GM18907 (cell line): Measurements from ENCODE around the gene PTPRN2.
"Not testable (repeated sequence)": the region's sequence is repeated elsewhere in the genome, so short reads cannot be mapped to it uniquely, and the experiment has no call there.

Experiments used
- ATAC-seq: cut with Tn5 transposase; IDR thresholded peaks from one replicate; pipeline ENCODE4 v1.9.1; 2021; ENCODE audit warnings: mild to moderate bottlenecking, moderate library complexity; ENCODE audit not compliant: unreplicated experiment

The PTPRN2 gene

DNA sequence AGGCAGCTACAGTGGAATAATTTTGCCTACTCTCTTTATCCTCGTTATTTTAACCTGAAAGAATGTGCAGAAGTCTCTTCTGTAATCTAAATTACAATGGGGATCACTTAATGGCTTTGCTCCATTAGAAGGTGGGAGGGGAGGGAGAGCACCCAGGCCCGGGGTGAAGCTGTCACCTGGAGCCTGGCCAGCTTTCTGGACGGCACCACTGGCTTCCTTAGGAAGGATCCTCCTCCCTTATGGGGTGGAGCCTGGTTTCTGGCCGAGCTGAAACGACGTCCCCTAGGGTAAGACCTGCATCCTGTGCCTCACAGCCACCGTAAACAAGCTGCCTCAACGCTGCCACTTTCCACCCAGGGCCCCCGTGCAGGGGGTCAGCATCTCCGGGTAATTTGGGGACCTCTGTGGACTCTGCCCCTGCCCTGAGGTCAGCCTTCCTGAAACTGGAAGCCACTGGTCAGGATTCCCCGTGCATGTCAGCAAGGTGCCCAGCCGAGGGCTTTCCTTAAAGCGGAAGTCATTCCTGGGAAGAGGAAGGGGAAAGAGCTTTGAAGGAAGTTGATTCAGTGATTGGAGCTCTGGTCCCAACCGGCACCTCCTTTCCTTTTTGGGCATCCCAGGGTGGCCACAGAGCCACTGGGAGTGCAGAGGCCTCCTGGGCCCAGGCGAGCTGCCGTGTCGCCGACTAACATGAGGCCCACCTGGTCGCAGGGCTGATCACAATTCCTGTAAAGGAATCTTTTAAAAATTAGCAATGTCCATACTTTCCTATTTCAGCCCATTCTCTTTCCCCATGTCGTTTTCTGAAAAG lies 681.8 kb downstream of the PTPRN2 start:
- ATAC-seq = no peak

DNA sequence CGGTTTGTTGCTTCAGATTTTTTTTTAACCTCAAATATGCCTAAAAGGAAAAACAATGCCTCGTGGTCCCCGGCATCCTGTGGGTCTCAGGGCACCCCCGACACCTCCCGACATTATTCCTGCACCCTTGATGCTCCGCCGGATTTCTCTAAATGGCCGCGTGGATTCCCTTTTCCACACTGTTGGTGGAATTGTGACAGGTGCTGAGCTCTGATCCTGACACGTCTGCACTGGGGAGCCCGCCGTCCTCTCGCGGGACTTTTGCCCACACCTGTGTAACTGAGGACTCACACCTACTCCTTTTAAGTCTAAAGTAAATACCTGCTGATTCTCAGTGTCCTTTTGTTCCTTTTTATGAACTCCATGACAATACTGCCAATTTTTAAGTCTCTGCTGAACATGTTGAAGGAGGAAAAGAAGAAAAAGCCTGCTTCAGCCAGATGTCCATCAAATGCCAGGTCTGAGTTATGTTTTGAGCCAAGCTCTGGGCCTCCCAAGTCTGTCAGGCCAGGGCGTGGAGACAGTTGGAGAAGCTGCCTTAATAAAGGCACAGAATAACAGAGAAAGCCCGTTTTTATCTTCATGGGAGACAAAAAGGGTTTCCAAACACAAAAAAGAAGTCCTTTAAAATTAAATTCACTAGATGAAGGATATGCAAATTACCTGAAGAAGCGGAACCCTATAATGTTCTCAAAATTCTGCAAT lies 682.6 kb downstream of the PTPRN2 start:
- ATAC-seq = no peak

DNA sequence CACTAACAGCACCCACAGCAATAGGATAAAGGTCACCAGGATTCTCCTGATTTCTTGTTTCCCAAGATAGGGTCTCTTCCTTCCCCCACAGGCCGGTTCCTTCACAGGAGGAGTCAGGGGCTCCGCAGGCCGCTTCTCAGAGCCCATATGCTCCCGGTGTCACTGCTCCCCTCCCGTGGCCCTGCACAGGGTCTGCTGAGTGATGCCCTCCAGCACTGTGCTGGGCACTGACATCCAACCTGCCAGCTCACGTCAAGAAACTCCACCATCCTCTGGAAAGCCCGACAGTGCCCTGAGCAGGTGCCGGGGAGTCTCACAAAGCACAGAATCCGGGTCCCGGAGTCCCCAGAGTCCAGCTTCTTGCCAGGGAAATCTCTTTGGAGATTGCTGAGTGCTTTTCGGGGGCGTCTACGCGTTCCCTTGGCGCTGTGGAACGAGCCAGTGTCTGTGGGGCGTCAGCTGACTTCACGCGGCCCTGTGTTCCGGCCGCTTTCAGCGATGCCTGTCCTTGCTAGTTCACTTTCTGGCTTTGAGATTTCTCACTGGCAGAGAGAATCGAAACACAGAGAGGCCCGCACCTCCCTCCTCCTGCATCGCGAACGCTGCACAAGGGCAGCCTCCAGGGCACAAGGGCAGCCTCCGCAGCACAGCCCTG lies 683.3 kb downstream of the PTPRN2 start:
- no peak for ATAC-seq

DNA sequence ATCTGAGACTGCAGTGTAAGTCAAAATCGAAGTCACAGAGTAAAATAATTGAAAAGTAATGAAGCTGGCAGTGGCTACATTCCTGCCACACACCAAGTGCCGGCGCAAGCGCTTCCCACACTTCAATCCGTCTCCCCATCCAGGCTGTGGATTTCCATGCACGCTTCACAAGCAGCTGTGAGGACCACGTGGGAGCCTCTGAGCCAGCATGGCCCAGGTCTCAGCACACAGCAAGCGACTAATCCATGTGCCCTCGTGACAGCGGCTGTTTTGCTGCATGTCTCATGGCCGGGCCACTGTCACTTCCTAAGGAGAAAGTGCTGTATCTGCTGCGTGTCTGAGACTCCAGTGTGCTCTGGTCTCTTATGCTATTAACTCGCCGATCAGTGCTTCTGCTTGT lies 683.9 kb downstream of the PTPRN2 start:
- ATAC-seq = no peak

DNA sequence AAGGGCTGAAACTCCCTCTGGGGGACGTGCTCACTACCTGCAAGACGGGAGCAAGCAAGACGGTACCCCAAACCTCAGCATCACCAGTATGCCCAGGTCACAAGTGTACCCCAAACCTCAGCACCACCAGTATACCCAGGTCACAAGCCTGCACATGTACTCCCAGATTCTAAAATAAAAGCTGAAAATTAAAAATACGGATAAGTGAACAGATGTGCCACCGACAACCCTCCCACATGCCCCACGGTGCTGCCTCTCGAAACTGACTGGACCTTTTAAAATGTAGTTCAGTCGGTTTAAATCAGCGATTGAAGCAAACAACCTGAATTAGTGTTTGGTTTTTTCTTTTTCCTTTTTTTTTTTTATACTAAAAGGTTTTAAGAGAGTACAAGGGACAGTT lies 684.3 kb downstream of the PTPRN2 start:
- no peak for ATAC-seq

DNA sequence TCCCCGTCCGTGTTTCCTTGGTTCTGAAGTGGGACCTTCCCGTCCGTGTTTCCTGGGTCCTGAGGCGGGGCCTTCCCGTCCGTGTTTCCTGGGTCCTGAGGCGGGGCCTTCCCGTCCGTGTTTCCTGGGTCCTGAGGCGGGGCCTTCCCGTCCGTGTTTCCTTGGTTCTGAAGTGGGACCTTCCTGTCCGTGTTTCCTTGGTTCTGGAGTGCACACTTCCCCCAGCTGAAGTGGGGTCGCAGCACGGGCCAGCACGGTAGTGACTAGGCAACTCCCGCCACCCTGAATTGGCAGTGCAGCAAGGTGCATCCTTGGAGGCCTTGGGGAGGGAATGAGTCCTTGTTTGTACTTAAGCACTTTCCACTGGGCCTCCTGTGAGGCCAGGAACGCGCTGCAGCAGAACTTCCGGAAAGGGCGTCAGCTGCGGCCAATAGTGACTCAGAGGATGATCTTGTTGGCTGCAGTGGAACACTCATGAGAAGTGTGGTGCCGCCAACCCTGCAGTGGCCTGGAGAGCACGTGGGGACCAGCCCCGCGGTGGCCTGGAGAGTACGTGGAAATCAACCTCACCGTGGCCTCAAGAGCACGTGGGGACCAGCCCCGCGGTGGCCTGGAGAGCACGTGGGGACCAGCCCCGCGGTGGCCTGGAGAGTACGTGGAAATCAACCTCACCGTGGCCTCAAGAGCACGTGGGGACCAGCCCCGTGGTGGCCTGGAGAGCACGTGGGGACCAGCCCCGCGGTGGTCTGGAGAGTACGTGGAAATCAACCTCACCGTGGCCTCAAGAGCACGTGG lies 685.6 kb downstream of the PTPRN2 start:
- ATAC-seq = not testable (repeated sequence)

DNA sequence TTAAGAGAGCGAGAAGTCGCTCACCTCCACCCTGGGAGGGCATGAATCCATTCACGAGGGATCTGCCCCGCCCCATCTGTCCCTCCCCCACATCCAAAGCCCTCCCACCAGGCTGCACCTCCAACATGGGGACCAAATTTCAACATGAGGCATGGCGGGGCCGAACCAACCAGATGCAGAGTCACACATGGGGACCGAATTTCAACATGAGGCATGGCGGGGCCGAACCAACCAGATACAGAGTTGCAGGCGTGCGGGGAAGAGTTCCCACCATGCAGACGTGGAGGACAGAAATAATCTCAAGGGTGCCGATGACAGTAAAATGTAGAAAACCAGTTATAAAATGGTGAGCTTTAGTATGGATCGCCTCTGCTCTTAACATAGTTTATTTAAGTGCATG lies 686.5 kb downstream of the PTPRN2 start:
- ATAC-seq = no peak

DNA sequence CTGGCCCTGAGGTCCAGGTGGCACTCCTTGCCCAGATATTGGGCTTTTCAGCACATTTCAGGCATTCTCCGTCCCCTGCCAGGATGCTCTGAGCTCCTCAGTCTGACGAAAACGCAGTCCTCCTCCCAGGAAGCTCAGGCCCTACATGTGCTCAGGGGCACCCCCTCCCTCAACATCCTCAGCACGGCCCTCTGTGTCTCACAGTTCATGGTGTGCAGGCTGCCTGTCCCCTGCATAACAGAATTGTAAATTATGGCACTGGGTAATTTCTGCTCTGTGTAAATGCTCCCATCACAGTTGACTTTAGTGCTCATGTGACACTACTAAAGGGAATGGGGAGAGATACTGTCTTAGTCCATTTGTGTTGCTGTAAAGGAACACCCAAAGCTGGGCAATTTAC lies 687.1 kb downstream of the PTPRN2 start:
- ATAC-seq = no peak

DNA sequence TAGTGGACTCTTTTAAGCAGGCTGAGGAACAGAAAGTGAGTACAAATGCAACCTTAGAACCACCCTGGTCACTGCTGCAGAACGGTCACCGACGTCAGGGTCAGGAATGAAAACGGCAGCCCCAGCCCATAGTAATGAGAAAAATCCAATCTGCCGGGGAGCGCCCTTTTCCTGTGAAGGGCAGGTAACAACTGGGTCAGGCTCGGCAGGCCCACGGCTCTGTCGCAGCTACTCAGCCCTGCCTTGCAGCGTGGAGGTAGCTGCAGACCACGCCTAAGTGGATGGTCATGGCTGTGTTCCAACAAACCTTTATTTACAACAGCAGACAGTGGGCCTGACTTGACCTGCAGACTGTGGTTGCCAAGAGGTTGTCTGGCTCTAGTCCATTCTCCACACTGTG lies 687.6 kb downstream of the PTPRN2 start:
- ATAC-seq = no peak

DNA sequence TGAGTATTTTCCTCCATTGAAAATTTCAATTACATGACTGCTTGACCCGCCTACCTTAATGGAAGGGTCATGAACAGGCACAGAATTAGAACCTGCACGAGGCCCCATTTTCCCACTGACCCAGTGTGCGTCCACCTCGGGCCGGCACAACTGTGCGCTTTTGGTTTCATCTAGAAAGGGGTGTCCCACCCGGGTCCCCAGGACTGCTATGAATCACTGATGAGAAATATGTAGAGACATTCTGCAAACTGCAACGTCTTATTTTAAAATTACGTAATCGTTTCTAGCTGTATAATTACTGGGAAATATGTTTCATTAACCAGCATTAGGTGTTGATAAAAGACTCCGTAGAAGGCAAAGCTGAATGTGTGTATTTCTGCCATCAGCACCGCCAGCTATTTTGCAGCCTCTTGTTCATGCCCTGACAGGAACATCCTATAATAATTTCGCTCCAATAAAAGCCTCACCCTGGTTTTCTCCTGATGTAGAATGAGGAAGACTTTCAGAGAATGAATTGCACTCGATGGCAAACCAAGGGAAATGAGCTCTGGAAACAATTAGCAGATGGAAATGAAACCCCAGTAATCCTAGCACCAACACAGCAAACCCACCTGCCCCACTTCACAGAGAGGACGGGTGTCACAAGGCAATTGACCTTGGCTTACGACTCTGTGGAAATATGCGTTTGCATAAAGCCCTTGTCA lies 688.7 kb downstream of the PTPRN2 start:
- ATAC-seq = no peak

DNA sequence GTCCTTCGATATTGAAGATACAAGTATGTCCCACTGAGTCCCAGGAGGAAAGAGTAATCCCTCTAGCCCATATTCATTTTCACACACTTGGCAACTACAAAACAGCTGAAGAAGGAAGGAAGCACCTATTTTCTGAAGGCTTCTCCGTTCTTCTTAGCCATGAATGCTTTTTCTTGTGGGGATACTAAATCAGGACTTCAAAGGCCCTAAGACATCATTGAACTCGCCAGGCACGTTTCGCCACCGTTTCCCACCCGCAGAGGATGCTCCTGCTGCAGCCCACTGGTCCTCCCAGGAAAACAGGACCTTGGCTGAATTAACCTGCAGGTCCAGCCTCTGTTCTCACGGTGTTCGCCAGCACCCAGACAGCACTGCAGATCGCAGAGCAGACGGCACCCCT lies 689.4 kb downstream of the PTPRN2 start:
- ATAC-seq = no peak

DNA sequence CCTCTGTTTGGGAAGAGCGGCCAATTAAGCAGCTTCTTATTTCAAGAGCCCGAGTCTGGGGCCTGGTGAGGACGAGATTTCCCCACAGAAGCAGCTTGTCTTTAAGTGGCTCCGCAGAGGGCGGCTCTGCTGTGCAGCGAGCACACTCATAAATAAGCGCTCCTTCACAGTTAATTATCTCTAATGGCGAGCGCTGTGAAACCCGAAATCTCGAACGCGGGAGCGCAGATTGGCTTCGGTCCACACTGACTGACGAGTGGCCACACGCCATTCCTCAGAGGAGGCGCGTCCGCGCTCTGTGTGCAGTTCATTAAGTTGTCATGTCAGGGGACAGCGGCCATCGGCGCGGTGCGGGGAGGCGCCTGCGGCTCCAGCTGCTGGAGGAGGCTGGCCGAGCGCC lies 689.9 kb downstream of the PTPRN2 start:
- no peak for ATAC-seq

DNA sequence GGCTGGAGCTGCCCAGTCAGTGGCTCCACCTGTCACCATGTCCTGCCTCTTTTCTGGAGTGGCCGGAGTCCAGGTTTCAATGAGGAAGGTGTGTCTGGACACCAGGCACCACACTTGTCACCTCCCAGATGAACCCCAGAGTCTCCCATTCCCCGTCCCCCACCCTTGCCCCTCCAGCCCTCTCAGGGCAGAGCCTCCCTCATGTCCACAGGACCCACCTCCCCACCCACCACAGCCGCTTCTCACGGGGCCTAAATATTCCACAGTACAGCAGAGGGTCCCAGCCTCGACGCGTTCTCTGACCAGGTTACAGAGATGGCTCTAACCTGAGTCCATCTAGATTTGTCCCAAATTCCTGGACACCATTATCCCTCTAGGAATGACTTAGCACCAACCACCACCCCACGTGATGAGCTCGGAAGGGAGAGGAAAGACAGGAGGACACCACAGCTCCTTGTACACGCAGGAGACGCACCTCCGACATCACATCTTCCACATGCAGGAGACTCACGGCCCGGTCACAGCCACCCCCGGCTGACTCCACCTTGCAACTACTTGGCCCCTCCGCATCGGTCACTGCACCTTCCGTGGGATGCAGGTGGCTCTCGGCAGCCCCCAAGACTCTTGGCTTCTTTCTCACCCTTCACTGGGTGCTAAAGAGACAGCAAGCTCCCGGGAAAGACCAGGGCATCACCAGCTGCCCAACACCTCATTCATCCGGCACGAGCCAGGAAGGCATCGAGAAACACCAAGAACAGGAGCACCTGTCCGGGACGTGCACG lies 690.7 kb downstream of the PTPRN2 start:
- no peak for ATAC-seq

DNA sequence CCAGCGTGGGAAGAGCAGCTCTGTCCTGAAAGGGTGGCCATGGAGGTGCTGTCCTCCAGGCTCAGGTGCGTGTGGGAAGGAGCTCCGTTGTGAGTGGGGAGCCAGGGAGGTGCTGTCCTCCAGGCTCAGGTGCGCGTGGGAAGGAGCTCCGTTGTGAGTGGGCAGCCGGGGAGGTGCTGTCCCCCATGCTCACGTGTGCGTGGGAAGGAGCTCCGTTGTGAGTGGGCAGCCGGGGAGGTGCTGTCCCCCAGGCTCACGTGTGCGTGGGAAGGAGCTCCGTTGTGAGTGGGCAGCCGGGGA lies 691.3 kb downstream of the PTPRN2 start:
- not testable (repeated sequence) for ATAC-seq

DNA sequence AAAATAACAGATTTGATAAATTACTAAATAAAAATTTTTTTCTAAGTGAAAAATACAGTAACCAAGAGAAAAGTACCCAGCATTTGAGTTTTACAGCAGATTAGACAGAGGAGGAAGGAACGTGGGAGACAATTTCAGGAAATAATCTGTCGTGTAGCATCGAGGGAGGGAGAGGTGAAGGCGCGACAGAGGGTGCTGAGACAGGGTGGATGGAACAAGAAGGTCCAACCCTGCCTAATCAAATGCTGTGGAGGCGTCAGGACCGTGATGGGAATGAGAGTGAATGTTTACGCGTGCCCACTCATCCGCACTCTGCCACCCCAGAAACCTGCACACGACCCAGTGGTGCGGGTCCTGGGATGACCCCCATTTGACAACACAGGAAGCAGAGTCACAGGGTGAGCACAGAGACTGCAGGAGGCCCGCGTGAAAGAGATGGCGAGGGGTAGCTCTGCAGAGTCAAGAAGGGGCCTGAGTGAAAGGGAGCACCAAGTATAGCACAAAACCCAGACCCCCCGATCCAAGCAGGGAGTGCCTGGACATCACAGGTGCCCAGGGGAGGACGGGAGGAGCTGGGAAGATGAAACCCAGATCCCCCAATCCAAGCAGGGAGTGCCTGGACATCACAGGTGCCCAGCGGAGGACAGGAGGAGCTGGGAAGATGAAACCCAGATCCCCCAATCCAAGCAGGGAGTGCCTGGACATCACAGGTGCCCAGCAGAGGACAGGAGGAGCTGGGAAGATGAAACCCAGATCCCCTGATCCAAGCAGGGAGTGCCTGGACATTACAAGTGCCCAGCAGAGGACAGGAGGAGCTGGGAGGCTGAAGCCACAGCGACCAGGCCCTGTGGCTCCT lies 691.9 kb downstream of the PTPRN2 start:
- no peak for ATAC-seq

DNA sequence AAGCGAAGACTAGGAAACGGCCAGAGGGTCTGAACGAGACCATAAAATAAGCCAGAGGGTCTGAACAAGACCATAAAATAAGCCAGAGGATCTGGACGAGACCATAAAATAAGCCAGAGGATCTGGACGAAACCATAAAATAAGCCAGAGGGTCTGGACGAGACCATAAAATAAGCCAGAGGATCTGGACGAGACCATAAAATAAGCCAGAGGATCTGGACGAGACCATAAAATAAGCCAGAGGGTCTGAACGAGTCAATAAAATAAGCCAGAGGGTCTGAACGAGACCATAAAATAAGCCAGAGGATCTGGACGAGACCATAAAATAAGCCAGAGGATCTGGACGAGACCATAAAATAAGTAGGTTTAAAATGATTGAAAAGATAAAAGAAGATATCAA lies 692.5 kb downstream of the PTPRN2 start:
- not testable (repeated sequence) for ATAC-seq

DNA sequence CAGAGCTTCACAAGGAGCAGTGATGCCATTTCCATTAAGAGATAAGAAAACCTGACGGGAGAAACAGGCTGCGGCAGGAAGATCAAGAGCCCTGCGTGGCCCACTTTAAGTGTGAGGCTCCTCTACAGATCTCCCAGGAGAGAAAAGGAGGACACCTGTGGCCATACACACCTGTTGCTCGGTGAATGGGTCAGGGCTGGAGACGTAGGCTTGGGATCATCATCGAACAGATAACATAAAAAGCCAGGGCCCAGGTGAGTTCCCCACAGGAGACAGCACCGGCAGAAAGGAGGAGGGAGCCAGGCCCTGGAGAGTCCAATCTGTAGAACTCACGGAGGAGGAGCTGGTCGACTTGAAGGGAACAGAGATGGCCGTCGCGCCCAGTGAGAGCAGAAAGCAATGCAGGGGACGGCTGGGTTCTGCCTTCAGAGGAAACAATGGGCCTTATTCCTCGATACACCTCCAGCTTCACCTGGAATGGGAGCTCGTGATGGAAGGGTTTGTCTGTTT lies 694.0 kb downstream of the PTPRN2 start:
- no peak for ATAC-seq

DNA sequence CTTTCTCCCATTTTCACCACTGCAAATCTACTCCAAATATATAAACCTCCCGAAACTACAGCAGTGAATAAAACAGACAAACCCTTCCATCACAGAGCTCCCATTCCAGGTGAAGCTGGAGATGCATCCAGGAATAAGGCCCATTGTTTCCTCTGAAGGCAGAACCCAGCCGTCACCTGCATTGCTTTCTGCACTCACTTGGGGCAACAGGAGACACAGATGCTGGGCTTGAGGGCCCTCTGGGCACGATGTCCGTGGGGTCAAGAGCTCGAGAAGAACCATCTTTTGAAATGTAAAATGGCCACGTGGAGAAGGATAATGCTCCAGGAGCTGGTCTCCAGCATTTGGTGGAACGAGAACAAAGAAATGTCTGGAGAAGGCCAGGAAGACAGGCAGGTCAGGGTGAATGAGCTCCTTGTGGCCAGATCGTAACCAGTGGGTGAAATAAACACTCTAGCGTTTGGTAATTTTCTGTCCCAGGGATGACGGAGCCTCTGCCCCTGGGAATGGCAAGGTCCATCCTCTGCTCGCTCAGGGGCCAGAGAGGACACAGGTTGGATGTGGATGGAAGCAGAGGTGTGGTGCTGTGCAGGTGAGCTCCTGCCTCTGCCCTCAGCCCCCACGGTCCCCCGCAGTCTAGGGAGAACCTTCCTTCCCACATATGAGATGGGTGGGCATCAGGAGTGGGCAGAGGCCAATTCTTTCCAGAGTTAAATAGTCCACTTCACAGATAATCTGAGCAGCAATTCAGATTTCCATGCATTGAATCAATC lies 694.7 kb downstream of the PTPRN2 start:
- ATAC-seq = no peak
